Ovary (tissue), 9 donors: Measurements from ENCODE around the gene ADAMTS6. TPM values are rescaled to one million over a fixed set of nuclear protein-coding genes. Genes with fewer than 3 reads are reported as not detected.

Experiments
- DNase-seq, 5 donors: peaks; one replicate each; pipeline ENCODE4 v3.0.0-alpha.2; 2019 to 2020
- H3K27ac ChIP-seq, 2 donors: fragments of 200-600 bp; one replicate each; pipeline versions ENCODE4 v1.5.1 to v1.8.0; 2019 to 2022
- H3K27me3 ChIP-seq: fragments of 200-600 bp; one replicate; pipeline ENCODE4 v1.8.0; 2022
- H3K36me3 ChIP-seq: fragments of 200-600 bp; sonication (generic); one replicate; pipeline ENCODE4 v1.5.1; 2019
- H3K4me1 ChIP-seq: one replicate; pipeline ENCODE4 v1.8.1; 2013; ENCODE audit warnings: mild to moderate bottlenecking, moderate library complexity; ENCODE audit not compliant: insufficient read depth
- H3K4me3 ChIP-seq: fragments of 200-600 bp; sonication (generic); one replicate; pipeline ENCODE4 v1.5.1; 2017
- H3K9me3 ChIP-seq, 2 donors: fragments of 200-600 bp in 1 of 2; sonication (generic) in 1 of 2; one replicate each; pipeline versions ENCODE4 v1.5.1 to v1.8.1; 2013 to 2019; ENCODE audit warnings: mild to moderate bottlenecking in 1 of 2, moderate library complexity in 1 of 2
- CTCF ChIP-seq, 3 donors: fragments of 450-650 bp in 2 of 3; fragments of 200-600 bp in 1 of 3; IDR thresholded peaks; one replicate each; pipeline versions ENCODE4 v1.5.1 to v1.8.0; 2016 to 2022; ENCODE audit warnings: antibody characterized with exemption in 3 of 3, mild to moderate bottlenecking in 1 of 3
- EP300 ChIP-seq: sonication (generic); formaldehyde crosslinking; IDR thresholded peaks from one replicate; pipeline ENCODE4 v1.6.1; 2017; ENCODE audit warnings: antibody characterized with exemption
- POLR2A ChIP-seq: fragments of 450-650 bp; IDR thresholded peaks from one replicate; pipeline ENCODE4 v1.6.1; 2017; ENCODE audit warnings: antibody characterized with exemption, mild to moderate bottlenecking, moderate library complexity
- WGBS, 3 donors: extraction: QIAGEN DNeasy Blood & Tissue Kit in 1 of 3; methylation state at CpG; one replicate each; pipeline versions ENCODE4 v1.1.5 to v1.1.7; 2013 to 2017; 5-methylcytosine and 5-hydroxymethylcytosine counted together
- intact Hi-C, 4 donors: fragments of 100-400 bp; cut with DNase I; formaldehyde crosslinking; loops; one replicate each; pipeline versions ENCODE4 v1.11.0 to v1.15.1; 2022 to 2023
- polyA plus RNA-seq, 2 donors: library from polyadenylated mRNA; stranded (reverse); fragments of 200-250 nt in 1 of 2; fragments of 350-450 nt in 1 of 2; fragmentation: Illumina TruSeq in 1 of 2; extraction: RNeasy Lipid Tissue Mini Kit (QIAGEN cat#74804) in 1 of 2; gene quantifications; one replicate each; pipeline ENCODE4 v1.2.3, GENCODE V29; 2013 to 2014
- total RNA-seq, 7 donors: library from RNA; depleted of rRNA in 2 of 7; stranded (reverse); fragments of >200 nt in 2 of 7; fragmentation: NEBNext Ultra II Directional in 3 of 7; extraction: Animal tissue kit (Norgen Biotek cat#: 25700) in 3 of 7; gene quantifications; one replicate each; pipeline versions ENCODE4 v1.1.0 to v1.2.4, GENCODE V29; 2016 to 2023
- donor health status: DM: no; HTN: no; CAD: no; lungs with moderate emphysema.
- donor health status: DM: no; HTN: no; CAD: no.
- donor health status: Bipolar disorder and iron deficiency.
- donor health status: DM: yes; HTN: yes; CAD: no.
- donor health status: DM: no; HTN: no; CAD: no.
- donor health status: DM: yes; HTN: yes; CAD: no.

The ADAMTS6 gene
- total and polyA plus RNA-seq, 9 donors, result 0.96 to 7.2 (median 2.2) TPM

- intact Hi-C loops, result no loop called here
- 80 to 88% (median 82%) methylated on average over 3 of the region's 3 CpGs for WGBS, 3 donors
These were observed 19.5 kb downstream of the ADAMTS6 start for GRCh38 chr5:65462139-65462705.

GRCh38 chr5:65461490-65461889 lies 20.2 kb downstream of the ADAMTS6 start:
- Histone ChIP-seq H3K4me3 (no peak overlapping the region), H3K27me3 (no peaks in the 10 kb centered on the region), H3K4me1 (no peaks in the 10 kb centered on the region), H3K27ac (no peak overlapping the region), H3K36me3 (no peaks in the 10 kb centered on the region), H3K9me3 (no peaks in the 10 kb centered on the region)
- intact Hi-C loops, result no loop called here
- TF ChIP-seq EP300, result no peak
- TF ChIP-seq CTCF (IDR thresholded peaks at IDR 0.05), result no peak
- no peak for DNase-seq

More at GRCh38 chr5:65462139-65462705, 19.5 kb downstream of the ADAMTS6 start:
- no peak overlapping the region for H3K4me3 ChIP-seq
- H3K9me3 ChIP-seq, result no peaks in the 10 kb centered on the region
- no peaks in the 10 kb centered on the region for H3K27me3 ChIP-seq
- DNase-seq, result no peak
- H3K4me1 ChIP-seq, result no peaks in the 10 kb centered on the region
- no peaks in the 10 kb centered on the region for H3K36me3 ChIP-seq
- H3K27ac ChIP-seq, result no peak overlapping the region
- TF ChIP-seq EP300, result no peak
- TF ChIP-seq CTCF (IDR thresholded peaks at IDR 0.05), result no peak
- TF ChIP-seq POLR2A, result no peak

- intact Hi-C loops, result no loop called here
- Histone ChIP-seq H3K27ac (no peak overlapping the region), H3K9me3 (no peaks in the 10 kb centered on the region), H3K4me1 (no peaks in the 10 kb centered on the region), H3K4me3 (no peak overlapping the region), H3K36me3 (no peaks in the 10 kb centered on the region), H3K27me3 (no peaks in the 10 kb centered on the region)
- WGBS, 3 donors, result 56 to 78% (median 72%) methylated on average over 4 of the region's 4 CpGs
- DNase-seq, result no peak
- TF ChIP-seq CTCF (IDR thresholded peaks at IDR 0.05), result no peak
- TF ChIP-seq POLR2A, result no peak
- TF ChIP-seq EP300, result no peak
These were observed 21.7 kb downstream of the ADAMTS6 start for GRCh38 chr5:65459995-65460394.

DNA sequence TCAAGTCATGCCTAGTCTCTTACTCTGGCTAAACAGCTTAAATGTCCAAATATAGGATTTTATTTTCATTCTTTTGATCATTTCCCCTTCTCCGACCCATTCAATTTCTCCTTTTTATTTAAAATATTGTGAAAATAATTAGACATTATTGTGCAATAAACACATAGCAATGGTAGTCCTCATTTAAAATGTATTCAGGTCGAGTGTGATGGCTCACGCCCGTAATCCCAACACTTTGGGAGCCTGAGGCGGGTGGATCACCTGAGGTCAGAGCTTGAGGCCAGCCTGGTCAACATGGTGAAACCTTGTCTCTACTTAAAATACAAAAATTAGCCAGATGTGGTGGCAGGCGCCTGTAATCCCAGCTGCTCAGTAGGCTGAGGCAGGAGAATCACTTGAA lies 26.7 kb downstream of the ADAMTS6 start:
- Histone ChIP-seq H3K9me3 (no peaks in the 10 kb centered on the region), H3K27me3 (no peaks in the 10 kb centered on the region), H3K27ac (no peak overlapping the region), H3K4me1 (no peaks in the 10 kb centered on the region), H3K4me3 (no peak overlapping the region), H3K36me3 (no peaks in the 10 kb centered on the region)
- TF ChIP-seq CTCF (IDR thresholded peaks at IDR 0.05) (no peak), EP300 (no peak), POLR2A (no peak)
- DNase-seq, result no peak
- intact Hi-C loops, result no loop called here
- WGBS, 3 donors, result 95 to 97% (median 95%) methylated on average over 6 of the region's 6 CpGs
